Measurements from ENCODE around the gene EIF4A3. TPM values are rescaled to one million over a fixed set of nuclear protein-coding genes. Genes with fewer than 3 reads are reported as not detected.

EIF4A3 gene
- total and polyA plus RNA-seq, 4 donors, result 29.0 to 35.1 (median 33.4) TPM

GRCh38 chr17:80191865-80192661, 45.1 kb upstream of the EIF4A3 start:
- Histone ChIP-seq H3K36me3 (ENCODE audit: control insufficient read depth in 4 of 4, insufficient read depth in 3 of 4, low read depth in 1 of 4, low read length in 3 of 4) (no peaks in the 10 kb centered on the region), H3K4me3 (ENCODE audit: low read depth in 1 of 3, low read length in 3 of 3) (no peak overlapping the region), H3K4me1 (ENCODE audit: control insufficient read depth in 4 of 4, insufficient read depth in 4 of 4, low read length in 3 of 4) (peaks cover 0 to 7% (median 3%) of the 10 kb centered on the region in 4 donors), H3K27me3 (ENCODE audit: control insufficient read depth in 4 of 4, insufficient read depth in 4 of 4, low read length in 3 of 4) (no peaks in the 10 kb centered on the region), H3K9me3 (ENCODE audit: control insufficient read depth in 4 of 4, low read length in 3 of 4) (no peaks in the 10 kb centered on the region), H3K9ac (ENCODE audit: low read depth in 1 of 2, low read length in 2 of 2) (no peak overlapping the region), H3K27ac (ENCODE audit: low read depth in 1 of 2, low read length in 2 of 2) (no peak overlapping the region)
- 68% methylated on average over 29 of the region's 29 CpGs for WGBS
- no peak for TF ChIP-seq ZBTB33 (IDR thresholded peaks at IDR 0.05)
- no peak for TF ChIP-seq RAD21 (IDR thresholded peaks at IDR 0.05)
- no peak for TF ChIP-seq HNF4G (IDR thresholded peaks at IDR 0.05)
- no peak for TF ChIP-seq SP1 (IDR thresholded peaks at IDR 0.05)
- no peak for TF ChIP-seq GABPA (IDR thresholded peaks at IDR 0.05 in 1 of 2, conservative IDR thresholded peaks at IDR 0.05 in 1 of 2)
- no peak for TF ChIP-seq REST (IDR thresholded peaks at IDR 0.05)
- no peak for TF ChIP-seq MAX (IDR thresholded peaks at IDR 0.05)
- no peak for TF ChIP-seq RXRA (IDR thresholded peaks at IDR 0.05)
- TF ChIP-seq CTCF (IDR thresholded peaks at IDR 0.05; ENCODE audit: low read depth, low read length, missing input control), result no peak
- no peak for TF ChIP-seq FOXA2 (IDR thresholded peaks at IDR 0.05)
- no peak for TF ChIP-seq JUND (IDR thresholded peaks at IDR 0.05)
- no peak for TF ChIP-seq HNF4A (conservative IDR thresholded peaks at IDR 0.05)
- no peak for TF ChIP-seq FOXA1 (IDR thresholded peaks at IDR 0.05)
- TF ChIP-seq EGR1 (IDR thresholded peaks at IDR 0.05; ENCODE audit: low read depth in 2 of 2), result no peak
- TF ChIP-seq NR2F2 (IDR thresholded peaks at IDR 0.05), result no peak
- no peak for TF ChIP-seq YY1 (IDR thresholded peaks at IDR 0.05)
- no peak for DNase-seq (ENCODE audit: low spot score)

Data from liver (tissue), 9 donors.